Measurements from ENCODE around the gene LIPT2.

DNA sequence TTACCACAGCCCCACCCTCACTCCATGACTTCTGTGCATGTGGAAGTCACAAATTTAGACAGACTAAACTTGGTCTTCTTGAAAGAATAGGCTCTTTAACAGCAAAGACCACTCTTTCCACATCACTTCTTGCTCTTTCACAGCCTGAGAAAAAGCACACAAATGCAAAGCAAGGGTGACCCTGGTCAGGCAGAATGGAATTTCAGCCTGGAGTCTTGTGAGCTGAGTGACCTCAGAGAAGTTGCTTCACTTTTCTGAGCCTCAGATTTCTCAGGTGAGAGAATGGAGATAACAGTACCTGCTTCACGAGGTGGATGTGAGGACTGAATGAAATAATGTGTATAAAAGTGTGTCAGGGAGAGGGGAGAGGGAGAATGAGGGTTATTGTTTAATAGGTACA is 26.8 kb upstream of the LIPT2 start:
- TF ChIP-seq, protein P1, sequence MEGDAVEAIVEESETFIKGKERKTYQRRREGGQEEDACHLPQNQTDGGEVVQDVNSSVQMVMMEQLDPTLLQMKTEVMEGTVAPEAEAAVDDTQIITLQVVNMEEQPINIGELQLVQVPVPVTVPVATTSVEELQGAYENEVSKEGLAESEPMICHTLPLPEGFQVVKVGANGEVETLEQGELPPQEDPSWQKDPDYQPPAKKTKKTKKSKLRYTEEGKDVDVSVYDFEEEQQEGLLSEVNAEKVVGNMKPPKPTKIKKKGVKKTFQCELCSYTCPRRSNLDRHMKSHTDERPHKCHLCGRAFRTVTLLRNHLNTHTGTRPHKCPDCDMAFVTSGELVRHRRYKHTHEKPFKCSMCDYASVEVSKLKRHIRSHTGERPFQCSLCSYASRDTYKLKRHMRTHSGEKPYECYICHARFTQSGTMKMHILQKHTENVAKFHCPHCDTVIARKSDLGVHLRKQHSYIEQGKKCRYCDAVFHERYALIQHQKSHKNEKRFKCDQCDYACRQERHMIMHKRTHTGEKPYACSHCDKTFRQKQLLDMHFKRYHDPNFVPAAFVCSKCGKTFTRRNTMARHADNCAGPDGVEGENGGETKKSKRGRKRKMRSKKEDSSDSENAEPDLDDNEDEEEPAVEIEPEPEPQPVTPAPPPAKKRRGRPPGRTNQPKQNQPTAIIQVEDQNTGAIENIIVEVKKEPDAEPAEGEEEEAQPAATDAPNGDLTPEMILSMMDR (IDR thresholded peaks at IDR 0.05) = no peak
- TF ChIP-seq MEF2A (IDR thresholded peaks at IDR 0.05; ENCODE audit: borderline replicate concordance, low read depth) = no peak
- TF ChIP-seq RAD21 (IDR thresholded peaks at IDR 0.05; ENCODE audit: low read length) = no peak
